ENCODE measurements around the gene DCUN1D3.

GRCh38 chr16:20897922-20898321, 2.2 kb downstream of the DCUN1D3 start:
- no peak for TF ChIP-seq GATA2 (IDR thresholded peaks at IDR 0.05; ENCODE audit: low read depth, low read length)
- TF ChIP-seq GATA3 (IDR thresholded peaks at IDR 0.05; ENCODE audit: low read depth, low read length), result no peak

Data from SH-SY5Y (cell line).